BLaER1 (cell line): ENCODE results near the gene UBLCP1.

Experiments
- H3K27ac ChIP-seq: shearing (Covaris generic); formaldehyde crosslinking; 2 replicates; pipeline ENCODE4 v1.8.1; 2022
- H3K27me3 ChIP-seq: shearing (Covaris generic); formaldehyde crosslinking; 2 replicates; pipeline ENCODE4 v1.8.1; 2022
- H3K36me3 ChIP-seq: shearing (Covaris generic); formaldehyde crosslinking; 2 replicates; pipeline ENCODE4 v1.8.1; 2022
- H3K4me1 ChIP-seq: shearing (Covaris generic); formaldehyde crosslinking; 2 replicates; pipeline ENCODE4 v1.8.1; 2022
- H3K4me2 ChIP-seq: shearing (Covaris generic); formaldehyde crosslinking; 2 replicates; pipeline ENCODE4 v1.8.1; 2022
- H3K4me3 ChIP-seq: shearing (Covaris generic); formaldehyde crosslinking; 2 replicates; pipeline ENCODE4 v1.8.1; 2022
- H3K9ac ChIP-seq: shearing (Covaris generic); formaldehyde crosslinking; 2 replicates; pipeline ENCODE4 v1.8.1; 2022
- H3K9me3 ChIP-seq: shearing (Covaris generic); formaldehyde crosslinking; 2 replicates; pipeline ENCODE4 v1.8.1; 2022
- H4K20me1 ChIP-seq: shearing (Covaris generic); formaldehyde crosslinking; 2 replicates; pipeline ENCODE4 v1.8.1; 2022
- Cebpa-rat ChIP-seq: shearing (Covaris generic); IDR thresholded peaks from 2 replicates; pipeline ENCODE4 v1.8.1; 2022

Gene UBLCP1

DNA sequence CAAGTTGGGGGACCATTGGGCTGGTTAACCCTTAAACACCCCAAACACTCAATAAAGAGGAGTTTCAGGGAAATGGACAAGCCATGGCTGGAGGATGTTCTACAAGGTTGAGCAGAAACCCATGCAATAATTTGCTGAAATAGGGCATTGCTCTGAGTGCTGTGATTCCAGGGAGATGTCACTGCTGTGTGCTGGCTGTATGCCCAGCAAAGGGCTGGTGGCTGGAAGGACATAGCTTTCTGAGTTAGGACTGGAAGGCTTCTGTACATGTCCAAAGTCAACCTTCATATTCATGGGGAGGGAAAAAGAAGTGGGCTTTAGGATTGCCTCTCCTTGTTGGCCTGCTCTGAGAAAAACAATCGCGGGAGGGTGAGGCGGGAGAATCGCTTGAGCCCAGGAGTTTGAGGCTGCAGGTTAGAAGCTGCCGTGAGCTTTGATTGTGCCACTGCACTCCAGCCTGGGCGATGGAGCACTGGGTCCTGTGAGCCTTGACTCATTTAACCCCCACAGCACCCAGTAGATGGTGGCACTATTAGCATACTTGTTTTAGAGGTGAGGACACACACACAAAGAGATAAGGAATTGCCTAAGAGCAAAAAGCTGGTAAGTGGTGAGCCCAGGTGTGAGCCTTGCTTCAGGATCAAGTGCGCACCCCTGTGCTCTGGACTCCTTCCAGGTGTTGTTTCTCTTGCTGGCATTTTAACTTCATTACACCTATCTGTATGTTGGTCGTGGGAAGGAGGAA lies 46.8 kb downstream of the UBLCP1 start:
- Histone ChIP-seq H3K4me2 (no peak overlapping the region), H3K4me1 (no peaks in the 10 kb centered on the region), H3K9me3 (no peaks in the 10 kb centered on the region; the same call in 1 of the 2 replicates), H3K27me3 (no peaks in the 10 kb centered on the region), H3K4me3 (no peak overlapping the region), H3K27ac (no peak overlapping the region), H3K36me3 (no peaks in the 10 kb centered on the region), H4K20me1 (no peaks in the 10 kb centered on the region), H3K9ac (no peak overlapping the region)
- no peak for TF ChIP-seq Cebpa-rat

DNA sequence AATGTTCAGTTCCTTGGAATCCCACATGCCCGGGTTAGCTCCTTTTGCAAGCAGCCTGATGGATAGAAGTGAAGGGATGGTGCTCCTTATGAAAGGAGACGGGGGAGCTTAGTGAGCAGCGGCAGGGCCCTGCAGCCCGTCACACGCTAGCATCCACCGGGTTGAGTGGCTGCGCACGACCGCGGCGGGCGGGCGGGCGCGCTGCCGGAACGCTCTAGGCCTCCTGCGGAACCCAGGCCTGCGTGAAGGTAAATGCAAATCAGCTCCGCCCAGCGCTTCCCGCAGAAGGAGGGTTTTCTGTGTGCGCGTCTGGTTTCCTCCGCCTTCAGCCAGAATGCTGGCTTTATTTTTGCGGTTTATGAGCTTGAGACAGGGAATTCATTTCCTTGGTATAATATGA lies 47.4 kb downstream of the UBLCP1 start:
- no peaks in the 10 kb centered on the region for H3K27me3 ChIP-seq
- H3K4me2 ChIP-seq: no peak overlapping the region
- no peaks in the 10 kb centered on the region for H4K20me1 ChIP-seq
- H3K27ac ChIP-seq: no peak overlapping the region
- no peak for TF ChIP-seq Cebpa-rat
- no peaks in the 10 kb centered on the region; the same call in 1 of the 2 replicates for H3K9me3 ChIP-seq
- H3K4me1 ChIP-seq: no peaks in the 10 kb centered on the region
- H3K9ac ChIP-seq: no peak overlapping the region
- no peak overlapping the region for H3K4me3 ChIP-seq
- no peaks in the 10 kb centered on the region for H3K36me3 ChIP-seq

DNA sequence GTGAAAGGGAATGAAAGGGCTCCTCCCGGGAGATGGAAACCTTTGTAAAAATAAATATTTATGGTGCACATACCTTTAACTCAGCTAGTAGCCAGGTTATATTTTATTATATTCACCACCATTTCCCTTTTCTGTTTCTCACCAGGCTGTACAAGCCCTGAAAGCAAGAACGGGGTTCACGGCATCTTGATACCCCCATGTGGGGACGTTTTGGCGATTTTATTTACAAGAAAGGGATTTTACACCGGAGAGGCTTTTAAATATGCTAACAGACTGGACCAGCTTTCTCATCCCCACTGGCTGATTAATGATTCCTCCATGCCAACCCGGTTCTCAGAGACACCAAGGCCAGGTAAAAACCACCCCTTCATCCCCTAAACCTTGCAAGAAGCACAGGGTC lies 48.0 kb downstream of the UBLCP1 start:
- Histone ChIP-seq H3K9me3 (no peaks in the 10 kb centered on the region; the same call in 1 of the 2 replicates), H4K20me1 (no peaks in the 10 kb centered on the region), H3K4me2 (no peak overlapping the region), H3K9ac (no peak overlapping the region), H3K4me1 (no peaks in the 10 kb centered on the region), H3K27ac (no peak overlapping the region), H3K4me3 (no peak overlapping the region), H3K36me3 (no peaks in the 10 kb centered on the region), H3K27me3 (no peaks in the 10 kb centered on the region)
- TF ChIP-seq Cebpa-rat: no peak

- Histone ChIP-seq H3K27ac (no peak overlapping the region), H3K36me3 (no peaks in the 10 kb centered on the region), H4K20me1 (no peaks in the 10 kb centered on the region), H3K4me3 (no peak overlapping the region), H3K9me3 (no peaks in the 10 kb centered on the region; the same call in 1 of the 2 replicates), H3K9ac (no peak overlapping the region), H3K4me1 (no peaks in the 10 kb centered on the region), H3K4me2 (no peak overlapping the region), H3K27me3 (no peaks in the 10 kb centered on the region)
- no peak for TF ChIP-seq Cebpa-rat
These were observed 50.1 kb downstream of the UBLCP1 start for GRCh38 chr5:159313197-159313596.

DNA sequence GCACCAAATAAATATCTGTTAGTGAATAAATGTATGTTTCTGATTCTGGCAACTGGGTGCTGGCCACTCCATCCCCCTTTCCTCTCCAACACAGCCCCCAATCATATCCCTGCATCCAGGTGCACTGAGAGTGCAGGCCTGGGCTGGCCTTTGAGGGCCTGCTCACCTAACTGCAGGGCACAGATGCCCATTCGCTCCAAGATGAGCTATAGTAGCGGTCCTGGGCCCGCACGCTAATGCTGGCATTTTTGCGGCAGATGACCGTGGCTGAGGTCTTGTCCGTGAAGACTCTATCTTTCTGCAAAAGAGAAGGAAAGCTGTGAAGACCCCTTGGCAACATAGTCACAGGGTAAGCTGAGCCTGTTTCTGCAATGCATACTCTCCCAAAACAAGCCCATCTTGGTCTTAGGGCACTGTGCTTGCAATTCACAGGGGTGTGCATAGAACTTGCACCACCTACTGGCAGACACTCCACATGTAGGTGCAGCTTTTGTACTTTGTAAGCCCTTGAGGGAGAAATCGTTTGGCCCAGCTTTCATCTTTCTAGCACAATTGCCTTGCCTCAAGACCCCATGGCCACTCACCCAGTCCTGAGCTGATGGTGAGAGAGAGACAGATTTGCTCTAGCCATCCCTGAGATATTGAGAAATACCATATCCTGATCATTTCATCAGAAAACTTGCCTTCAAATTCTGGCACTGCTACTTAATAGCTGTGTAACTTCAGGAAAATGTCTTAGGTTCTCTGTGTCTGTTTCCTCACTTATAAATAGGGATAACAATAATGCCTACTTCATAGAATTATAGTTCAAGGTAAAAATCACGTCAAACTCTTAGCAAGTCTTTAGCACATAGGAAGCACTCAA lies 53.7 kb downstream of the UBLCP1 start:
- no peaks in the 10 kb centered on the region for H4K20me1 ChIP-seq
- H3K4me2 ChIP-seq: no peak overlapping the region
- TF ChIP-seq Cebpa-rat: no peak
- H3K4me1 ChIP-seq: no peaks in the 10 kb centered on the region
- no peaks in the 10 kb centered on the region for H3K36me3 ChIP-seq
- H3K9ac ChIP-seq: no peak overlapping the region
- H3K27ac ChIP-seq: no peak overlapping the region
- H3K27me3 ChIP-seq: no peaks in the 10 kb centered on the region
- no peak overlapping the region for H3K4me3 ChIP-seq
- H3K9me3 ChIP-seq: no peaks in the 10 kb centered on the region

DNA sequence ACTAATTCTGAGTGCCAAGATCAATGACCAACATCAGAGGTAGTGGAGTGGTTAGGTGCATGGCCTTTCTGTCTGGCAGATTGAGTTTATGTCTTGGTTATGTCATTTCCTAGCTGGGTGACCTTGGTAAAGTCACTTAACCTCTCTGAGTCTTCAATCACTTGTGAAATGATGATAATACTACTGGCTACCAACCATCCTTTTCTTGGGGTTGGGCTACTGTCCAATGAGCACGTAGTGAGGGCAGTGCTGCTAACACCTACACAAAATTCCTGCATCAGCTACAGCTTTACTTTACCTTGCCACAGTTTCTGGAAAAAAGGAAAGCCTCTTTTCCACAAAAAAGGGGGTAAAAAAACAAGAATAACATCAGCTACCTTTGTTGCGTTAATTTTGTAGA lies 54.8 kb downstream of the UBLCP1 start:
- no peak overlapping the region for H3K27ac ChIP-seq
- no peaks in the 10 kb centered on the region for H3K36me3 ChIP-seq
- no peaks in the 10 kb centered on the region for H3K4me1 ChIP-seq
- H3K4me3 ChIP-seq: no peak overlapping the region
- H3K4me2 ChIP-seq: no peak overlapping the region
- TF ChIP-seq Cebpa-rat: no peak
- H3K9me3 ChIP-seq: no peaks in the 10 kb centered on the region
- no peak overlapping the region for H3K9ac ChIP-seq
- no peaks in the 10 kb centered on the region for H3K27me3 ChIP-seq
- no peaks in the 10 kb centered on the region for H4K20me1 ChIP-seq

DNA sequence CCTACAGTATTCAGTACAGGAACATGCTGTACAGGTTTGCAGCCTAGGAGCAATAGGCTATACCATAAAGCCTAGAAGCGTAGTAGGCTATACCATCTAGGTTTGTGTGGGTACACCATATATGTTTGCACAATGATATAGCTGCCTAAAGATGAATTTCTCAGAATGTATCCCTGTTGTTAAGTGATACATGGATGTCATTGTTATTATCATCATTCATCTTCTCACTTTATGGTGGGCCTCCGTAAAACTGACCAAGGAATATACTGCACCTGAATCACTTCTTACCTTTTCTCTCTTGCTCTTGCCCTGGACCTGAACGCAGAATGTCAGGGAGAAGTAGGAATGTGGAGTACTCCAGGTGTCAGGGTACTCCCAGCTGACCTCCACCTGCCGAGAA lies 55.4 kb downstream of the UBLCP1 start:
- TF ChIP-seq Cebpa-rat: no peak
- Histone ChIP-seq H3K36me3 (no peaks in the 10 kb centered on the region), H4K20me1 (no peaks in the 10 kb centered on the region), H3K4me3 (no peak overlapping the region), H3K9ac (no peak overlapping the region), H3K27ac (no peak overlapping the region), H3K4me1 (no peaks in the 10 kb centered on the region), H3K27me3 (no peaks in the 10 kb centered on the region), H3K9me3 (no peaks in the 10 kb centered on the region), H3K4me2 (no peak overlapping the region)

DNA sequence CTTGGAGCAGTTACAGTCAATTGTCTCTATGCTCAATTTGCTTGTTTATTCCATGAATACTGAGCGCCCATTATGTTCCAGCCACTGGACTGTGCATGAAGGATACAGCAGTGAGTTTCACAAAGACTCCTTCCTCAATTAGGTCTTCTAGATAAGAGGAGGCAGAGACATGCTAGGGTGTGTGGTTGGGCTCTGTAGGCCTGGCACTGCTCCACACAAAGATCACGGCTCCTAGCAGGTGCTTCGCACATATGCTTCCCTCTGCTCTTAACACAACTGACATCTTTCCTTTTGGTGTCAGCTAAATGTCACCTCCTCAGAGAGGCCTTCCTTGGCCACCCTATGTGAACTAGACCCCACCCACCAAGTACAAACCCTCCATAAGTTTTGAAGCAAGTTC lies 56.3 kb downstream of the UBLCP1 start:
- no peaks in the 10 kb centered on the region for H3K4me1 ChIP-seq
- TF ChIP-seq Cebpa-rat: no peak
- no peaks in the 10 kb centered on the region for H3K27me3 ChIP-seq
- H3K27ac ChIP-seq: no peak overlapping the region
- H3K9me3 ChIP-seq: no peaks in the 10 kb centered on the region
- H4K20me1 ChIP-seq: no peaks in the 10 kb centered on the region
- H3K36me3 ChIP-seq: no peaks in the 10 kb centered on the region
- H3K4me3 ChIP-seq: no peak overlapping the region
- no peak overlapping the region for H3K9ac ChIP-seq
- no peak overlapping the region for H3K4me2 ChIP-seq

DNA sequence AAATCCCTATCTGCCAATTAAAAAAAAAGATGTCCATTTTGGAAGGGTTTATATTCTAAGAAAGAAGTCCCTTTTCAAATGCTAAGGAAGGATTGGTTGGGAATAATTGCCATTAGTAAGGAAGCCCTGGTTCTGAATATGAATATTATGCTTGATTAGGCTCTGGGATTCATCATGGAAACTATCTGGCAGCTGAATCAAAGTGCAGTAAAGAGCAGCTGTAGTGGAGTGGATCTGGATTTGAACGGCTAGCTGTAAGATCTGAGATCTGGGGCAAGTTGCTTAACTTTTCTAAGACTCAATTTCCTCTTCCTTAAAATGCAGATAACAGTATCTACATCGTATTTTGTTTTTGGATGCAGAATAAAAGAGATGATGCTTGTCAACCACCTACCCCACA lies 56.7 kb downstream of the UBLCP1 start:
- Histone ChIP-seq H3K9ac (no peak overlapping the region), H3K36me3 (no peaks in the 10 kb centered on the region), H3K27ac (no peak overlapping the region), H3K27me3 (no peaks in the 10 kb centered on the region), H3K4me1 (no peaks in the 10 kb centered on the region), H3K4me2 (no peak overlapping the region), H4K20me1 (no peaks in the 10 kb centered on the region), H3K9me3 (no peaks in the 10 kb centered on the region), H3K4me3 (no peak overlapping the region)
- TF ChIP-seq Cebpa-rat: no peak

GRCh38 chr5:159322180-159322579 lies 59.1 kb downstream of the UBLCP1 start:
- TF ChIP-seq Cebpa-rat: no peak
- H3K27me3 ChIP-seq: no peaks in the 10 kb centered on the region

More at GRCh38 chr5:159322180-159322579, 59.1 kb downstream of the UBLCP1 start:
- H4K20me1 ChIP-seq: no peaks in the 10 kb centered on the region
- H3K4me2 ChIP-seq: no peak overlapping the region
- H3K4me1 ChIP-seq: no peaks in the 10 kb centered on the region
- no peak overlapping the region for H3K9ac ChIP-seq
- no peak overlapping the region for H3K27ac ChIP-seq
- no peak overlapping the region for H3K4me3 ChIP-seq
- no peaks in the 10 kb centered on the region for H3K9me3 ChIP-seq
- H3K36me3 ChIP-seq: no peaks in the 10 kb centered on the region
